Thyroid gland (tissue), 4 donors: Measurements from ENCODE around the gene SIRT4.

ENCODE experiments used
- CTCF ChIP-seq, 6 experiments: fragments of 200-600 bp in 3 of 6; fragments of 450-650 bp in 3 of 6; sonication (generic) in 3 of 6; IDR thresholded peaks; one replicate each; pipeline ENCODE4 v1.5.1; 2016 to 2019; ENCODE audit warnings: antibody characterized with exemption in 6 of 6, mild to moderate bottlenecking in 2 of 6, inconsistent platforms in 1 of 6, moderate library complexity in 1 of 6
- POLR2A ChIP-seq, 2 donors: fragments of 450-650 bp; IDR thresholded peaks; one replicate each; pipeline ENCODE4 v1.6.1; 2017; ENCODE audit warnings: antibody characterized with exemption in 2 of 2, mild to moderate bottlenecking in 2 of 2, moderate library complexity in 1 of 2

DNA sequence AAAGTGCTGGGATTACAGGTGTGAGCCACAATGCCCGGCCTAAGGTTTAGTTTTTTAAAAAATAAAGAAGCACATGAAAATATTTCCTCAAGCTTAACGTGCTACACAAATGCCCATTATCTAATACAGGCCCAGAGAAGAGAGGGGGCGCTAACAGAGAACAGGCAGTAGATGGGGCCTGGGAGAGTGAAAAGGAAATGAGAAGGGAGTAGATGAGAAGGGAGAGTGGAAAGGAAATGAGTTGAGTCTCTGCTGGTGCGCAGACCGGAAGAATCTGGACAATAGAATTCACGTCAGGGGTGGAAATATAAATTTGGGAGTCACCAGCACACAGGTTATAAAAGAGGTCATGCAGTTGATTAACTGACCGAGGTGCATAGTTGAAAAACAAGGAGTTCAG is 47.3 kb upstream of the SIRT4 start:
- TF ChIP-seq CTCF (IDR thresholded peaks at IDR 0.05) (no peak), POLR2A (IDR thresholded peaks at IDR 0.05) (no peak)
